HG03342 (cell line): ENCODE data around the gene MYO15B.
A peak's percentile ranks its signal among the peaks of the same experiment; 100 is the strongest.

Experiments
- ATAC-seq: cut with Tn5 transposase; IDR thresholded peaks from one replicate; pipeline ENCODE4 v1.9.1; 2021; ENCODE audit warnings: mild to moderate bottlenecking, moderate library complexity; ENCODE audit not compliant: unreplicated experiment

The MYO15B gene

GRCh38 chr17:75658237-75658636, 70.6 kb downstream of the MYO15B start:
- ATAC-seq, result no peak

- ATAC-seq, result no peak
Observed at GRCh38 chr17:75661531-75661930, 73.9 kb downstream of the MYO15B start.

GRCh38 chr17:75662511-75662910, 74.9 kb downstream of the MYO15B start:
- no peak for ATAC-seq

GRCh38 chr17:75664099-75664549, 76.5 kb downstream of the MYO15B start:
- ATAC-seq, result peak; percentile 66

GRCh38 chr17:75665981-75666380, 78.4 kb downstream of the MYO15B start:
- ATAC-seq, result no peak

- ATAC-seq, result peak; percentile 71
Observed at GRCh38 chr17:75666959-75667790, 79.6 kb downstream of the MYO15B start, which contains the start of the genes RECQL5 and SAP30BP. RECQL5 (minus strand) TSS chr17:75667154; CDS start chr17:75666557, 597 bp downstream. SAP30BP (plus strand) TSS chr17:75667338; CDS start chr17:75667373, 35 bp downstream.

GRCh38 chr17:75667825-75668224, 80.2 kb downstream of the MYO15B start:
- ATAC-seq, result no peak

- ATAC-seq, result no peak
Observed at GRCh38 chr17:75668489-75668888, 80.9 kb downstream of the MYO15B start.

- no peak for ATAC-seq
Observed at GRCh38 chr17:75670868-75671267, 83.3 kb downstream of the MYO15B start.

- no peak for ATAC-seq
Observed at GRCh38 chr17:75672011-75672410, 84.4 kb downstream of the MYO15B start.

GRCh38 chr17:75673487-75673886, 85.9 kb downstream of the MYO15B start:
- no peak for ATAC-seq
